ENCODE results near the gene DESI1. TPM values are rescaled to one million over a fixed set of nuclear protein-coding genes. Genes with fewer than 3 reads are reported as not detected.

The DESI1 gene
- total and polyA plus RNA-seq, 2 of the 13 experiments (the other 11 are each of a cell fraction or from before 2014, with no cell fraction given) = 21.6 to 29.2 TPM

- TF ChIP-seq FOXP1 (IDR thresholded peaks at IDR 0.05) = no peak
- no peak for TF ChIP-seq FOXP1 (CRISPR knock-in tag; IDR thresholded peaks at IDR 0.05)
- 0 out of 2 replicates have a peak, but pooled peaks have one; percentile 42 for TF ChIP-seq ZSCAN29 (CRISPR knock-in tag; conservative IDR thresholded peaks at IDR 0.05)
- TF ChIP-seq DZIP1 (CRISPR knock-in tag; IDR thresholded peaks at IDR 0.05) = peak; percentile 62; the same call in 1 of the 2 replicates
- no peak for TF ChIP-seq PLRG1 (conservative IDR thresholded peaks at IDR 0.05)
- TF ChIP-seq HMG20A (CRISPR knock-in tag; IDR thresholded peaks at IDR 0.05; ENCODE audit: borderline replicate concordance) = no peak
- TF ChIP-seq GPBP1L1 (CRISPR knock-in tag; IDR thresholded peaks at IDR 0.05) = no peak
- TF ChIP-seq ZSCAN30 (CRISPR knock-in tag; IDR thresholded peaks at IDR 0.05) = 0 out of 2 replicates have a peak, but pooled peaks have one; percentile 10
- no peak; the same call in 1 of the 2 replicates for TF ChIP-seq KDM2A (CRISPR knock-in tag; IDR thresholded peaks at IDR 0.05; ENCODE audit: borderline replicate concordance, low read depth)
- no peak for TF ChIP-seq ARID2 (CRISPR knock-in tag; IDR thresholded peaks at IDR 0.05; ENCODE audit: borderline replicate concordance)
- no peak for TF ChIP-seq POGK (CRISPR knock-in tag; conservative IDR thresholded peaks at IDR 0.05)
- TF ChIP-seq KIAA2018 (CRISPR knock-in tag; IDR thresholded peaks at IDR 0.05; ENCODE audit: borderline replicate concordance) = no peak
- peak; percentile 69; the same call in 1 of the 2 replicates for TF ChIP-seq NR0B2 (CRISPR knock-in tag; IDR thresholded peaks at IDR 0.05)
- TF ChIP-seq ZNF841 (CRISPR knock-in tag; IDR thresholded peaks at IDR 0.05; ENCODE audit: borderline replicate concordance) = no peak
- no peak; the same call in 1 of the 2 replicates for TF ChIP-seq ZNF451 (CRISPR knock-in tag; IDR thresholded peaks at IDR 0.05)
These were observed at the start of gene DESI1 (continued) for GRCh38 chr22:41620589-41621098.

Measured in HepG2 (cell line).